ENCODE data around the gene DNAJB8. TPM values are rescaled to one million over a fixed set of nuclear protein-coding genes. Genes with fewer than 3 reads are reported as not detected.

The DNAJB8 gene
- total and polyA plus RNA-seq, 9 of the 15 experiments (the other 6 are each of a cell fraction or from before 2014, with no cell fraction given): not detected

- in situ Hi-C loops (cut with MboI): no loop called here
- Histone ChIP-seq H3K27me3 (ENCODE audit: control insufficient read depth in 2 of 2, insufficient read depth in 2 of 2, low read length in 2 of 2) (no peaks in the 10 kb centered on the region), H3K4me2 (ENCODE audit: insufficient read depth, low read length) (peak overlapping the region; percentile 61), H3K9me1 (ENCODE audit: control insufficient read depth, insufficient read depth, low read length) (no peaks in the 10 kb centered on the region), H3K27ac (ENCODE audit: extremely low read depth, low read depth, low read length) (peak overlapping the region; percentile 94; the same call in 2 of the 3 replicates), H3K4me3 (no peak overlapping the region), H3K79me2 (ENCODE audit: control insufficient read depth, insufficient read depth, low read length) (peaks cover 73% of the 10 kb centered on the region), H3K9ac (ENCODE audit: insufficient read depth in 1 of 2, low read depth in 2 of 2, low read length in 2 of 2) (peak overlapping the region in 1 of 2 experiments; percentile 87; a peak in 3 of 4 replicates), H3K9me3 (replicated peaks; ENCODE audit: control insufficient read depth, insufficient read depth, low read depth, low read length) (no peaks in the 10 kb centered on the region), H3K36me3 (ENCODE audit: control insufficient read depth, insufficient read depth, low read length) (peaks cover 56% of the 10 kb centered on the region; the same call in 2 of the 3 replicates), H2AFZ (ENCODE audit: low read depth, low read length) (no peak overlapping the region), H3K4me1 (replicated peaks in 1 of 2; ENCODE audit: control insufficient read depth in 2 of 2, insufficient read depth in 2 of 2, low read length in 2 of 2) (peaks cover 38 to 73% of the 10 kb centered on the region in 2 experiments), H4K20me1 (replicated peaks; ENCODE audit: control insufficient read depth, insufficient read depth, low read length) (peaks cover 5% of the 10 kb centered on the region)
- ATAC-seq (peak; percentile 31), FAIRE-seq (peak; percentile 6), DNase-seq (ENCODE audit: extremely low read depth in 1 of 4, low spot score in 3 of 4) (peak in 1 of 4 experiments; percentile 66)
- CTCF ChIA-PET (ENCODE audit: low intra/inter-chr PET ratio): no interaction called here
- intact Hi-C loops (cut with micrococcal nuclease): loop anchor here (5.0 to 10.0 kb wide), 4 partner anchors 72 to 421 kb away; no protein-coding TSS in a partner anchor
- WGBS (ENCODE audit: insufficient coverage, low coverage, missing lambda C conversion rate): 15% methylated on average over 7 of the region's 9 CpGs
- no TSS peak for BruUV-seq (replicated peaks)
- POLR2A ChIA-PET: interaction anchor here (0.6 to 3.0 kb wide), 10 partner anchors 10 to 341 kb away, joined by 3 to 17 read pairs (median 3); no protein-coding TSS in a partner anchor
- TF ChIP-seq, protein P1, sequence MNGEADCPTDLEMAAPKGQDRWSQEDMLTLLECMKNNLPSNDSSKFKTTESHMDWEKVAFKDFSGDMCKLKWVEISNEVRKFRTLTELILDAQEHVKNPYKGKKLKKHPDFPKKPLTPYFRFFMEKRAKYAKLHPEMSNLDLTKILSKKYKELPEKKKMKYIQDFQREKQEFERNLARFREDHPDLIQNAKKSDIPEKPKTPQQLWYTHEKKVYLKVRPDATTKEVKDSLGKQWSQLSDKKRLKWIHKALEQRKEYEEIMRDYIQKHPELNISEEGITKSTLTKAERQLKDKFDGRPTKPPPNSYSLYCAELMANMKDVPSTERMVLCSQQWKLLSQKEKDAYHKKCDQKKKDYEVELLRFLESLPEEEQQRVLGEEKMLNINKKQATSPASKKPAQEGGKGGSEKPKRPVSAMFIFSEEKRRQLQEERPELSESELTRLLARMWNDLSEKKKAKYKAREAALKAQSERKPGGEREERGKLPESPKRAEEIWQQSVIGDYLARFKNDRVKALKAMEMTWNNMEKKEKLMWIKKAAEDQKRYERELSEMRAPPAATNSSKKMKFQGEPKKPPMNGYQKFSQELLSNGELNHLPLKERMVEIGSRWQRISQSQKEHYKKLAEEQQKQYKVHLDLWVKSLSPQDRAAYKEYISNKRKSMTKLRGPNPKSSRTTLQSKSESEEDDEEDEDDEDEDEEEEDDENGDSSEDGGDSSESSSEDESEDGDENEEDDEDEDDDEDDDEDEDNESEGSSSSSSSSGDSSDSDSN (IDR thresholded peaks at IDR 0.05; ENCODE audit: borderline replicate concordance in 1 of 2, low read depth in 2 of 2, low read length in 2 of 2): no peak
- TF ChIP-seq NR2C1 (IDR thresholded peaks at IDR 0.05): no peak
- no peak for TF ChIP-seq NR2C1 (tag; IDR thresholded peaks at IDR 0.05)
- TF ChIP-seq, protein P2, sequence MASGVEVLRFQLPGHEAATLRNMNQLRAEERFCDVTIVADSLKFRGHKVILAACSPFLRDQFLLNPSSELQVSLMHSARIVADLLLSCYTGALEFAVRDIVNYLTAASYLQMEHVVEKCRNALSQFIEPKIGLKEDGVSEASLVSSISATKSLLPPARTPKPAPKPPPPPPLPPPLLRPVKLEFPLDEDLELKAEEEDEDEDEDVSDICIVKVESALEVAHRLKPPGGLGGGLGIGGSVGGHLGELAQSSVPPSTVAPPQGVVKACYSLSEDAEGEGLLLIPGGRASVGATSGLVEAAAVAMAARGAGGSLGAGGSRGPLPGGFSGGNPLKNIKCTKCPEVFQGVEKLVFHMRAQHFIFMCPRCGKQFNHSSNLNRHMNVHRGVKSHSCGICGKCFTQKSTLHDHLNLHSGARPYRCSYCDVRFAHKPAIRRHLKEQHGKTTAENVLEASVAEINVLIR (CRISPR knock-in tag; IDR thresholded peaks at IDR 0.05): no peak
- TF ChIP-seq TCF3 (CRISPR knock-in tag; IDR thresholded peaks at IDR 0.05): peak; percentile 66
- TF ChIP-seq TEAD1 (CRISPR knock-in tag; IDR thresholded peaks at IDR 0.05): no peak
- TF ChIP-seq POLR2G (IDR thresholded peaks at IDR 0.05; ENCODE audit: low read depth, low read length): peak; percentile 19; the same call in 1 of the 2 replicates
- no peak for TF ChIP-seq LARP7 (IDR thresholded peaks at IDR 0.05)
- no peak for TF ChIP-seq TAF7 (tag; IDR thresholded peaks at IDR 0.05)
- TF ChIP-seq, protein P3, sequence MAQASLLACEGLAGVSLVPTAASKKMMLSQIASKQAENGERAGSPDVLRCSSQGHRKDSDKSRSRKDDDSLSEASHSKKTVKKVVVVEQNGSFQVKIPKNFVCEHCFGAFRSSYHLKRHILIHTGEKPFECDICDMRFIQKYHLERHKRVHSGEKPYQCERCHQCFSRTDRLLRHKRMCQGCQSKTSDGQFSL (CRISPR knock-in tag; IDR thresholded peaks at IDR 0.05): no peak
- TF ChIP-seq, protein P3 (tag; IDR thresholded peaks at IDR 0.05): no peak
- no peak for TF ChIP-seq MBD1 (CRISPR knock-in tag; IDR thresholded peaks at IDR 0.05)
- no peak for TF ChIP-seq FUS (optimal IDR thresholded peaks at IDR 0.05; ENCODE audit: low read depth, low read length)
Measured at GRCh38 chr3:128495435-128495970, 28.8 kb upstream of the DNAJB8 start.

Measured in K562 (cell line).